Measurements from ENCODE around the gene ARHGAP10.
A peak's percentile ranks its signal among the peaks of the same experiment; 100 is the strongest.

The ARHGAP10 gene

DNA sequence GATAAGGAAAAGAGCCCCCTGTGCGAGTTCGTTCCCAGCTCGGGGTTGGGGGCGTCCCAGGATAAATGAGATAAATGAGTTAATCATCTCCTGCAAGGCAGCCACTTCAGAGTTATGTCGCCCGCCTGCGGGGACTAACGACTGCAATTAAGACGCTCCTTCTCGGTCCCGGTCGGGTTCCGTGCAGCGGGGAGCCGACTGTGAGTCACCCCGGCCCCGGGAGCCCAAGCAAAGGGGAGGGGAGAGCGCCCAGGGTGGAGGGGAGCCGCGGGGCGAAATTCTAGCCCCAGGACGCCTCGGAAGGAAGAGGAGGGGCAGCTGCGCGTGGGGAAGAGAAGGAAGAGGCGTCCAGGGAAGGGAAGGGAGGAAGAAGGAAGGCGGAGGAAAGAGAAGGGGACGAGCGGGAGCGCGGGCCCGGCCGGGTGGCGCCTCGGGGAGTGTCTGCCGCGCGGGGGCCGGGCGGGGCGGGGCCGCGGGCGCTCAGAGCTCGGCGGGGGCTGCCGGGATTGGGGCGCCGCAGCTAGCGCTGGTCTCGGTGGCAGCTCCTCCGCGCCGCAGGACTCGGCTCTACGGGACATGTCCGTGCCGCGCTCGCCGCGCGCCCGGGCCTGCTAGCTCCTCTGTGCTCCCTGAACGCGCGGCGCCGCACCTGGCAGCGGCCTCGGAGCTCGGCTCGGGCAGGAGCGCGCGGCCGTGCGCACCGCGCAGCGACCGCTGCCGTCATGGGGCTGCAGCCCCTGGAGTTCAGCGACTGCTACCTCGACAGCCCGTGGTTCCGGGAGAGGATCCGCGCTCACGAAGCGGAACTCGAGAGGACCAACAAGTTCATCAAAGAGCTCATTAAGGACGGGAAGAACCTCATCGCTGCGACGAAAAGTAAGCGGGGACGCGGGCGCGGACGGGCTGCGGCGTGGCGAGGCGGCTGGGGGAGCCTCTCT lies at the start of gene ARHGAP10:
Gene ARHGAP10, plus strand, starts transcription at position 509 of the 938 bp plus-strand sequence. Its CDS starts 214 bp downstream, at position 723.
- peak; percentile 81 for DNase-seq

DNA sequence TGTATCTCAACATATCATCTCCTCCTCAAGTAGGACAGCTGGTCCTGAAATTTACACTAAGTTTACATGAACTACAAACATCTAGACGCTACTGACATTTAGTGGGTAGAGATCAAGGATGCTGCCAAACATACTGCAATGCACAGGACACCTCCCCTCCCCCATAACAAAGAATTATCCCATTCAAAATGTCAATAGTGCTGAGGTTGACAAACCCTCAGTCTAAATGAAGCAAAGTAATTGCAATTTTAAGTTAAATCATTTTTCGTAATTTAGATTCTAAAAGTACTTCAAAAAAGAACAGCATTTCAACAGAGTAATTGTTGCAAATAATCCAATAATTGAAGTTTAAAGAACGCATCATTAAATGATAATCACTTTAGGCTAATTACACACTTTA lies 49.1 kb upstream of the ARHGAP10 start:
- no peak for DNase-seq

DNA sequence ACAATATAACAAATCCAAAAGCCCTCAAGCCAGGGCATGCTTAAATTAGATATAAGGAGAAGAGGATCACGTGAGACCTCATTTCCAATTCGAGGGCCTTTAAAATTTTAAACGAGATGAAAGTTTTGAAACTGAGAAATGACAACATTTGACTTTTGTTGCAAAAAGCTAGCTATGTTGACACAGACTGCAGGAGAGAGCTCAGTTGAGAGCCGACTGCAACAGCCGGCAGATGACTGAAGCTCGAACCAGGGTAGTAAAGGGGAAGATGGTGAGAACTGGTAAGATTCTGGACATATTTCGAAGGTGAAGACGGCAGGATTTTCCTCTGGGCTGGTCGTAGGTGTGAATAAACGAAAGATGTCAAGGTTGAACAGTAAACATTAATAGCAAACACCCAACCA lies 48.7 kb upstream of the ARHGAP10 start:
- peak; percentile 40 for DNase-seq

DNA sequence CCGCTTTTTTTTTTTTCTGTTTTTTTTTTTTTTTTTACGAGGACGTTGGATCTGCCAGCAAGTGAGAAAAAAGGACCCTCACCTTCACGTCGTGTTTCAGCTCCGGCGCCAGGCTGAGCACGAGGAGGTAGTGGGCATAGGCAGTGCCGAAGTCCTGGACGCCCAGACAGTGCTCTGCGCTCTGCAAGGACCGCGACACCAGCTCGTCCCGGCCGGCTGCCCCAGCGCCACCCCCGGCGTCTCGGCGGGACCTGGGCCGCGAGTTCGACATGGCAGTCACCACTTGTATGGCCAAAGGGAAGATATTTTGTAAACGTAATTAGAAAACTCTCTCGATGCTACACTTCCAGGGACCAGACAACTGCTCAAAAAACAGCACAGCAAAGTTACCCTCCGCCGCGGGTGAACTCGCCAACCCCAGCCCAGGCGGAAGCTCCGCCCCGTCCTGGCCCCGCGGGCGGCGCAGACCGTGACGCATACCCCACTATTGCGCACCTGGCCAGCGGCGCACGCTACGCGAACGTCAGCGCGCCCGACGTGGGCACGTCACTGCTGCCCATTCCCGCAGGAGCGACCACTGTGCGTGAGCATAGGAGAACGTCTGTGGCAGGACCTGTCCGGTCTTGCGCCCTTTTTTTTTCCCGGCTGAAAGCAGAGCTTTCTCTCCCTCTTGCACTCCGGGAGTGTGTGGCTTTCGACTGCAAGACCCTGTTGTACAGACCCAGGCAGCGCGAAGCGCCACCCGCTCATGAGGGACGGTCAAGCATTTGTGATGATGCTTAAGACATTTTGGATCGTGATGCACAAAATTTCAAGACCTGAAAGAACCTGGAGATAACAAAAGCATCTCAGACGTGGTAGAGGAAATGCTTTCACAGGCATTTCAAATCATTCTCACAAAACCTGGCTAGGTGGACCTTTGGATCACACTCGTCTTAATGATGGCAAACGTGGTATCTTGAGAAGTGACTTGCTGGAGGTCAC lies 47.9 kb upstream of the ARHGAP10 start, which contains the start of gene PRMT9:
Gene PRMT9, minus strand, starts transcription at position 447 of the 984 bp plus-strand sequence. Its CDS starts 176 bp downstream, at position 271.
- peak; percentile 94 for DNase-seq

DNA sequence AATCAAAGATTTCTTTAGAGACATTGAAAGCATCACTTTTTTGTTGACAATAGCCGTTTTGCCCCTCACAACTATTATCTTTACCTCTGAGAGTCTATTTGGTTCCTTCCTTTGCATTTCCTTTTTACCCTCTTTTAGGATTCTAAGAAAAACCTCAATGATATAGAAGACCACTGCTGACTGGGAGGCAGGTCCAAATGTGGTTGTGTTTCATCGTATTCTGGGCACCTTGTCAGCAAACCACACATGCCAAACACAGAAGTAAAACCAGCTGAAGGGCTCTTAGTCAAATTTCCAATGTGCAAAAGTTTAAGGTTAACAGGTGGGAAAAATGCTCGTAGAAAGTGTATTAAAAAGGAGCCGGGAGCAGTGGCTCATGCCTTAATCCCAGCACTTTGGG lies 42.8 kb upstream of the ARHGAP10 start:
- DNase-seq: no peak

- DNase-seq: no peak
Observed at GRCh38 chr4:147691820-147692219, 40.1 kb upstream of the ARHGAP10 start.

GRCh38 chr4:147693218-147693617 lies 38.7 kb upstream of the ARHGAP10 start:
- no peak for DNase-seq

GRCh38 chr4:147696866-147697265 lies 35.0 kb upstream of the ARHGAP10 start:
- no peak for DNase-seq

DNA sequence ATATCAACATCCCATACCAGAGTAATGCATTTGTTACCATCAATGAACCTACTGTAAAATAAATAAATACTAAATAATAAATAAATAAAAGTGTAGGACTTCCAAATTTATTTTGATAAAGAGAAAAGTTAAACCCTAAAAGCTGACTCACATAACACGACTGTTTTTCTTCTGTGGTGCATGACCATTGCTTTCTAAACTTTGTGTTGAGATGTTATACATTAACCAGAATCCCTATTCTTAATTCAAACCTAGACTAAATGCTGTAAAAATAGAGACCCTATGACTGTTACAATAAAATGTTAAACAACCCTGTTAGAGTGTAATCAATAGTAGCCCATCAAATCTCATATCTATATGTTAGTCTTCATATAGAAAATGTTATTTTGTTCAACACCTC lies 27.0 kb upstream of the ARHGAP10 start:
- no peak for DNase-seq

DNA sequence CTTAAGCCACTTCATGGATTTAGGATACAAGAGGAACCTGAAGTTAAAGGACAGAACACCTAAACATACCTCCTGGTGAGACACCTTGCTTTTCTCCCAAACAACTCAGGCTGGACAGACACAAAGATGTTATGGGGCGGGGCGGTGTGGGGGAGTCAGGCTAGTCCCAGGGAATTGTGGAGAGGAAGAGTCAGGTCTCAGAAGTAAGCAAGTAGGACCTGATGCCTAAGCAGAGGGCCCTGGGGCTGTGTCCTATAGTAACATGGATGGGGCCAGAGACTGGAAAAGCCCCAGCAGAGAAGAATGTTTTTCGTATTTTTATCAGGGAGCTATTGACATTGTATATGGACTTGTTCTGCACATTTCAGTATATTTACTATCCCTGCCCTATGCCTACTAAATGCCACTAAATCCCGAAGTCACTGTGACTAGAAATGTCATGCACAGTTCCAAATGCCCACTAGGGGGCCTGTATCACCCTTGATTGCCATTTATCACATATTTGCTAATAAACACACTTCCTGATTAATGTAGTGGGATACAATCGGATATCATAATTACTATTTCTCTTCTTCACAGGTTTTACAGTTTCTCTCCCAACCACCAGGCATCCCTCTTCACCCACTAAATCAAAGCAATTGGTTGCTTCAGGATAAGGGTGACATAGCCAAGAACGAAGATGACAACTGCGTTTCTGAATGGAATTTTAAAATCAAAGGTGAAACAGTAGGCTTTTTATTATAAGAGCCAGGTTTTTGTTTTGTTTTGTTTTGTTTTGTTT lies 23.8 kb upstream of the ARHGAP10 start:
- peak; percentile 48 for DNase-seq

DNA sequence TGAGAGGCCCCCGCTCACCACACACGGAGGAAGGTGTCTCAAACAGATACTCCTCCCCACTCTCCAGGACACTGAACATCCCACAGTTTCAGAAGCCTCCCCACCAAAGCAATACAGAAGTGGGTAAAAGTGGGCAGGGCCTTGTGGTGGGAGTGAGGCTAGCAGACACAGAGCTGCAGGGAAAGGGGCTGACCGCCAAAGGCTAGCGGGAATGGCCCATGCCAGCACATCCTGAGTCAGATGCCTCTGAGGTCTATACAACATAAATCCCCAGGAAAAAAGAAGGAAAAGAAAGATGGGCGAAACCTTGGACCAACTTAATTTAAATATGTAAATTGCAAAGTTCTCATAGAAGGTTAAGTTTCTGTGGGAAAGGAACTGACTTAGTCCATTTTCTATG lies 21.9 kb upstream of the ARHGAP10 start:
- DNase-seq: no peak

- peak; percentile 36 for DNase-seq
Observed at GRCh38 chr4:147714575-147715401, 17.1 kb upstream of the ARHGAP10 start.

DNA sequence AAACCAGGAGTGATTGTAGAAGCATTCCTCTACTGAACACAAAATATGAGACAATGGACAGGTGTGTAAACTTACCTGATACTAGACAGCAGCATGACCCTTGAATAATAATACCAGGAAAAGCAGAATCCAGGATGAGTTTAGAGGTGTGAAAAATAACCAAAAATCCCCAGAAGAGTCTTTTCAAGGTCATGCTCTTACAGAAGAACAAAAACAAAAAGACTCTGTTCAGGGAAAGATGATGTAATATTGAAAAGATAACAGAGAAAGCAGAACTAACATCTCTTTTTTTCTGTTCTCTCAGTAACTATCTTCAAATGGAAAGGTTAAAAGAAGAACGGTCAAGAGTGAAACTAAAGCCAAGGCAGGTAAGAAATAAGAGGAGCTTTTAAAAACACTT lies 14.0 kb upstream of the ARHGAP10 start:
- no peak for DNase-seq

GRCh38 chr4:147723326-147723725 lies 8.6 kb upstream of the ARHGAP10 start:
- no peak for DNase-seq

- no peak for DNase-seq
Observed at GRCh38 chr4:147724468-147725201, 7.3 kb upstream of the ARHGAP10 start.

- DNase-seq: no peak
Observed at GRCh38 chr4:147725673-147726072, 6.2 kb upstream of the ARHGAP10 start.

DNA sequence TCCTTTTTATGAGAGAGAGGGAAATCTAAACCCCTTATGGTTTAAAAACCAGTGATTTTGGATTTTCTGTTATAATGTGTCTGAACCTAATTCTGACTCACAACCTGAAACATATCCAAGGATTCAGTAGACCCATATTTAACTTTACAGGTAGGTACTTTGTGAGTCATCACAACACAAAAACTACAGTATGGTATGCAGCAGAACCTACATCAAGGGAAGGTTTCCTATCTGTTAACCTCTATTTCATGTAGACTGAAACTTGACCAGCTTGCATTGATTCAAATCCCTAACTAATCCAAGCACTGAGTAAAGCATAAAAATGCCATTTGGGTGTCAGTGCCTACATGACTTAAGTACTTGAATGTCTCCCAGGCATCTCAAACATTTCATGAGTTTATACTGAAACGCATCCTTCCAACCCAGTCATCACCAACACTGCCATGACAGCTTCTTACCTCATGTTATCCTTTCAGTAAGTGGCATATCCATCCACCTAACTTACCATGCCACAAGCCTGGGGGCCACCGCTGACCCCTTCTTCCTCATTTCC lies 4.3 kb upstream of the ARHGAP10 start:
- DNase-seq: no peak

DNA sequence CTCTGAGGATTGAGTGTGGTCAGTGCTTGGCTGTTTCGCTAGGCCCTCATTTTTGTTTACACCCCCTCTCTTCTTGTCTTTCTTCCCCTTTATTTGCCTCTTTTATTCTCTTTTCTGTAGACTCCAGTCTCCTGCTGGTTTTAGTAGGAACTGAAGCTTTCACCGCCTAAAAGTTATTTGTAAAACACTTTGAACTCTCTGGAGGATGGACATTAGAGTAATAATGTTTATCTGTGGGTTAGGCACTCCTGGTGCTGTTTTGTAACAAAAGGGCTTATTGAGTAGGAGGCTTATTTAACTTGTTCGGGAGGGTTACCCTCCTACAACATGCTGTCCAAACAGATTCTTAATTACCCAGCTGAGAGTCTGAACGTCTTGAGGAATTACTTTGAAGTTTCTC lies 1.6 kb upstream of the ARHGAP10 start:
- no peak for DNase-seq

GRCh38 chr4:147732518-147733235 lies 789 bp downstream of the ARHGAP10 start:
- peak; percentile 67 for DNase-seq
